ENCODE data around the gene TNIP3. TPM values are rescaled to one million over a fixed set of nuclear protein-coding genes. Genes with fewer than 3 reads are reported as not detected.
A peak's percentile ranks its signal among the peaks of the same experiment; 100 is the strongest.

Gene TNIP3
- polyA plus RNA-seq, 12 donors = 0.12 to 1.3 (median 0.22) TPM; not detected in 4

- peak; percentile 25 for DNase-seq
Observed at GRCh38 chr4:121139533-121140222, 24.4 kb downstream of the TNIP3 start.

DNA sequence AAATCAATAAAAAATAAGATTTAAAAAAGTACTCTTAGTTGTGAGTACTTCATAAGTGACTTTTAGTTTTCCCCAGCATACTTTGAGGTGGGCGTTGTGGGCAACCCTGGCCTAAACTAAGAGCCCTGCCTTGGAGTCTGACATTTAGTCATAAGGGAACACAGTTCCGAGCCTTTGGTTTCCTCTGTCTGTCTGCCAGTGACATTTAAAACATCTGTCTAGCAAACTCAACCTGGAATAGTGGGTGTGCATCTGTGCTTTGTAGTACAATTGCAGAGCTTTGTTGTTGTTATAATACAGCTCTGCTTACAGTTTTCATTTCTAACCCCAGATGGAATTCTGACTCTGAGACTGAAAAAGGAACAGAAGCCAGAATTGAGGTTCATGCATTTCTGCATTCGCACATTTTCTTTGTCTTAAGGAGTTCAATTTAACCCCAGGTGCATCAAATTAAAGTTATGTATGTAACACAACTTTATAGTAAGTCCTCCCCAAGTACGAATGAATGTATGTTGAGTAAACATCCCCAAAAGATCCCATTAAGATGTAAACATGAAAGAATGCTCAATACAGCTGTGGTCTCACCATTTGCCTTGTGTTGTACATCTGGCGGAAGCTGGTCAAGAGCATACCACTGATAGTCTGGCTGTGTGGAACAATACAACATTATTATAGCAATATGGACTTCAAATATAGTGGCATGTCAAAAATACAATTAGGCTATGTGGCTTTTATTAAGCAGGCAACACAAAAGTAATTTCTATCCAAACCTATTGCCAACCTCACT is 25.9 kb downstream of the TNIP3 start:
- DNase-seq = peak; percentile 16

- DNase-seq = no peak
Observed at GRCh38 chr4:121130326-121130660, 33.8 kb downstream of the TNIP3 start.

GRCh38 chr4:121129606-121130325 is 34.4 kb downstream of the TNIP3 start:
- no peak for DNase-seq

- no peak for DNase-seq
Observed at GRCh38 chr4:121127100-121127499, 37.0 kb downstream of the TNIP3 start.

GRCh38 chr4:121126449-121127006 is 37.6 kb downstream of the TNIP3 start:
- no peak for DNase-seq

GRCh38 chr4:121125498-121125885 is 38.6 kb downstream of the TNIP3 start:
- no peak for DNase-seq

GRCh38 chr4:121122661-121123060 is 41.5 kb downstream of the TNIP3 start:
- no peak for DNase-seq

GRCh38 chr4:121119715-121120114 is 44.4 kb downstream of the TNIP3 start:
- DNase-seq = no peak

- DNase-seq = no peak
Observed at GRCh38 chr4:121118344-121118743, 45.8 kb downstream of the TNIP3 start.

DNA sequence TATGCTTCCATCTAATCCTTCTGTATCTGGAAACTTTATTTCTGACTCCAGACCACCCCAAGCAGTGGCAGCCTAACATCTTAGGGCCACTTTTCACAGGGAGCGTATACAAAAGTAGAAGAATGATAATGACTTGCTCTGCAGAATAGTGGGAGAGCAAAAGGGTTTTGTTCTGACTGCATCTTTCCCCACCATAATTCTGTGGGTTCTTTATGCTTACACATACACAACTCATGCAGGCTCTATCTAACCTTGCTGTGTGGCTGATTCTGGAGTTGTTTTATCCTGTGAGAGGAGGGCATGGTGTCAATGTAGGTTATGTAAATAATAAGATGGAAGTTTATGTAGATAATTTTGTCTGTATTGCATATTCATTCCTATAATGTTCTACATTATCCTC is 49.4 kb downstream of the TNIP3 start:
- DNase-seq = no peak

DNA sequence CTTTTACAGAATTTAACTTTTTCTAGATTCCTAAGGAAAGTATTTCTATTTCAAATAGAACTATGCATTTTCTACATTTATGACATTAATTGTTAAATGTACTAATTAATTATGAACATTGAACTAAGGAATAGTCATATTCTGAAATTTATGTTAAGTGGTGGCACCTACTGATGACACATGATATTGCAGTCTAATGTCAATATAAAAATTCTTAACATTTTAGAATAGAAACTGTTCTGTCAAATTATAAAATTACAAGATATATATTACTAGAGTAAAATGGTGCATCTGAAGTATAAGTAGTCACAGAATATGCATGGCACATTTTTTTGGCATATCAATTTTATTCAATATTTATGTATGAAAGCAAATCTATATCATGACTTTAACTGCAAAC is 51.6 kb downstream of the TNIP3 start:
- DNase-seq = no peak

DNA sequence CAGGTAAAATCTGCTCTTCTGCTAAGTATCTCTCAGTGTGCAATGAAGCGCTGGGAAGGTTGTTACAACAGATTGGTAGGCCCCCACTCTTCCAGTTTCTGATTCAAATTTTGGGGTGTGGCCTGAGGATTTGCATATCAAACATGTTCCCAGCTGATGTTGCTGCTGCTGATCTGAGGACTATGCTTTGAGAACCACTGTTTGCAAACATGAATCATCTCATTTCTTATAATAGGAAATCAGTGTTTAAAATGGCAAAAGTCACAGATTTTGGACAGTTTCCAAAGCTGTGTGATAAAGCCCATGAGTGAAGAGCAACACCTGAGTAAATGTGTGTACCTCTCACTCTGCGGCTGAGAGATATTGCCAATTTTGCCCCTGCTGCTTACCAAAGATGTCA is 55.6 kb downstream of the TNIP3 start:
- DNase-seq = no peak

- DNase-seq = no peak
Observed at GRCh38 chr4:121107507-121107906, 56.6 kb downstream of the TNIP3 start.

GRCh38 chr4:121100093-121100775 is 63.9 kb downstream of the TNIP3 start:
- DNase-seq = no peak

GRCh38 chr4:121098266-121098665 is 65.9 kb downstream of the TNIP3 start:
- DNase-seq = no peak

- DNase-seq = peak; percentile 25
Observed at GRCh38 chr4:121096629-121097028, 67.5 kb downstream of the TNIP3 start.

DNA sequence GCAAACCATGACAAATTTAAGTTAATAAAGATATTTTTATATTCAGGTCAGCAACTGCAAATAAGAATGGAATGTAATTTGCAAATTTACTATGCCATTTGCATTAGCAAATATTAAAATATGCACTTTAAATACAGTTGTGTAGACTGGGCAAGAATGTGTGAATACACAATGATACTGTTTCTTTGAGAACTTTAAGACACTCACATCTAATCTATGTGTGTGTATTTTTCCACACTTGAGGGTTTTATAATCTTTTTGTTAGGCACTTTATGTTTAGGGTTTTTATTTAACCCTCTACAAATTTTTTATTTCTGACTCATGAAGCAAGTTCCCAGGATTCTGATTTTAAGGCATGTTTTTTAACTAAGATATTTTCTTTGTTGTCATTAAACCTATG is 67.9 kb downstream of the TNIP3 start:
- no peak for DNase-seq

DNA sequence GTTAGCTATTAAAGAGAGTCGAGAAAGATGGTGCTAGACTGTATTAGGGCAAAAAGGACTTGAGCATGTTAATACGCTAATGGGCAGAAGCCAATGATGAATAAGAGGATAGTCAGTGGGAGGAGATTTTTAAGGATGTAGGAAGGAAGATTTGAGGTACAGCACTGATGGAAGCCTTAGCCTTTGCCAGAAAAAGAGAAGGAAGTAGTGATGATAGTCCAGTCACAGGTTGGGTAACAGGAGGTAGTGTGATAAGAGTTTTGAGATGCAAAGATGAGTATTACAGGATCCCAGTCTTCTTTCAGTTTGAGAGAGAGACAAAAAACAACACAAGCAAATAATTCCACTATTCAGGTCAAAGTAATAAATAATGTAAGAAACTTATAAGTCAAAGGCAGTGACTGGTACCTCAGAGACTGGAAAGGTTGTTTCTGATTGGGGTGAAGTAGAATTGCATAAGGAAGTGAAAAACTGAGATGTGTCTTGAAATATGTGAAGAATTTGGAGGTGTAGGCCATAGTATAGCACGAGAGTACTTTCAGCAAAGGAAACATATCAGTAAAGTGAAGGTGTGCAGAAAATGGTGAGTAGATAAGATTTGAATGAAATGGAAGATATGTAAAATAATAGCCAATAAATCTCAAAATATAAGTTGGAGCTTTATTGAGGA is 69.7 kb downstream of the TNIP3 start:
- DNase-seq = no peak

DNA sequence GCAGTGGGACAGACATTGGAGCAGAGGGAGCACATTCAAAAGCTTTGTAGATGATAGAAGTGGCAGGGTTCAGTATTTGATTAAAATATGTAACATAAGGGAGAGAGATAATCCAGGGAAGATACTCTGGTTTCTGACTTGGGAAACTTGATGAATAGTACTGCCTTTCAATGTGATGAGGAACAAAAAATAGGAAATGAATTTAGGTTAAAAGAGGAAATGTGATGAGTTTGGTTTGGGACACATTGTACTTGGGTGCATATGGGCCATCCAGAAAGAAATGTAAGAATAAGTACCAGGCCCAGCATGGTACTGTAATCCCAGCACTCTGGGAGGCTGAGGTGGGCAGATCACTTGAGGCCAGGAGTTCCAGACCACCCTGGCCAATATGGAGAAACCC is 70.9 kb downstream of the TNIP3 start:
- DNase-seq = no peak

DNA sequence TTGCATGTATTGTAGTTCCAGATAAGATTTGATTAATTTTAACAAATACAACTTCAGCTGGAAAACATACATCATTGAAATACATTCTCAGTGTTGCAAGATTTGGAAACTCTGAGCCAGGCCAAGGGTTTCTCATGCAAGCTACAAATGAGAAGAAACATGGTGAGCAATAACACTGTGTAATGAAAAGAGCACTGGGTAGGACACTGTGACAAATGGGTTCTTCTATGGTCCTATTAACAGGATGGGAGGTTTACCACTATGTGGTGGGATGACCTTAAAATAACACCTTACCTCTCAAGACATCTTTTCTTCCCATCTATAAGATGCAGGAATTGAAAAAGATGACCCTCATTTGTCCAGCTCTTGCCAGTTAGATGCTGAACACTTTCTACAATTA is 72.2 kb downstream of the TNIP3 start:
- DNase-seq = no peak
